Upper lobe of right lung (tissue), 1 donor: ENCODE data around the gene CDC14B. TPM values are rescaled to one million over a fixed set of nuclear protein-coding genes. Genes with fewer than 3 reads are reported as not detected.

Experiments
- ATAC-seq: fragments of 200-7000 bp; cut with Tn5 transposase; one replicate; pipeline ENCODE4 v1.9.1; 2020; ENCODE audit warnings: mild to moderate bottlenecking, moderate library complexity
- DNase-seq: peaks from one replicate; pipeline ENCODE4 v3.0.0-alpha.2; 2020
- H3K27ac ChIP-seq: fragments of 200-600 bp; one replicate; pipeline ENCODE4 v1.8.0; 2022
- H3K27me3 ChIP-seq: fragments of 200-600 bp; one replicate; pipeline ENCODE4 v1.8.0; 2022; ENCODE audit warnings: mild to moderate bottlenecking
- H3K36me3 ChIP-seq: fragments of 200-600 bp; one replicate; pipeline ENCODE4 v1.8.0; 2022
- H3K4me1 ChIP-seq: fragments of 200-600 bp; one replicate; pipeline ENCODE4 v1.8.0; 2022
- H3K4me3 ChIP-seq: fragments of 200-600 bp; one replicate; pipeline ENCODE4 v1.8.0; 2022; ENCODE audit warnings: mild to moderate bottlenecking
- H3K9me3 ChIP-seq: fragments of 200-600 bp; one replicate; pipeline ENCODE4 v1.8.0; 2022
- CTCF ChIP-seq: fragments of 200-600 bp; IDR thresholded peaks from one replicate; pipeline ENCODE4 v1.8.0; 2022; ENCODE audit warnings: antibody characterized with exemption
- intact Hi-C: fragments of 100-400 bp; cut with DNase I; formaldehyde crosslinking; loops from one replicate; pipeline ENCODE4 v1.11.0; 2022
- total RNA-seq: library from RNA; stranded (reverse); fragmentation: NEBNext Ultra II Directional; extraction: Animal tissue kit (Norgen Biotek cat#: 25700); gene quantifications from one replicate; pipeline ENCODE4 v1.2.1, GENCODE V29; 2021
- donor health status: DM: no; HTN: yes; CAD: no; lungs with severe emphysema.

CDC14B gene
- total RNA-seq, 1 donor from 2014 or later: 14.5 TPM

- H3K9me3 ChIP-seq: no peaks in the 10 kb centered on the region
- ATAC-seq (no peak), DNase-seq (no peak)
- H3K4me1 ChIP-seq: no peaks in the 10 kb centered on the region
- intact Hi-C loops: no loop called here
- no peak overlapping the region for H3K27ac ChIP-seq
- H3K4me3 ChIP-seq: no peak overlapping the region
- TF ChIP-seq CTCF: no peak
- H3K36me3 ChIP-seq: peaks cover 31% of the 10 kb centered on the region
- H3K27me3 ChIP-seq: no peaks in the 10 kb centered on the region
These were observed 143.6 kb downstream of the CDC14B start for GRCh38 chr9:96476013-96476412.

- no peak for TF ChIP-seq CTCF
- intact Hi-C loops: no loop called here
- DNase-seq: no peak
- Histone ChIP-seq H3K27me3 (no peaks in the 10 kb centered on the region), H3K4me1 (no peaks in the 10 kb centered on the region), H3K36me3 (peaks cover 46% of the 10 kb centered on the region), H3K9me3 (no peaks in the 10 kb centered on the region), H3K27ac (no peak overlapping the region), H3K4me3 (no peak overlapping the region)
- peak; percentile 86 for ATAC-seq
These were observed 151.9 kb downstream of the CDC14B start for GRCh38 chr9:96467784-96468183.

GRCh38 chr9:96464426-96464825 is 155.2 kb downstream of the CDC14B start:
- intact Hi-C loops: no loop called here
- Histone ChIP-seq H3K36me3 (peaks cover 19% of the 10 kb centered on the region), H3K27me3 (no peaks in the 10 kb centered on the region), H3K27ac (no peak overlapping the region), H3K4me3 (no peak overlapping the region), H3K9me3 (no peaks in the 10 kb centered on the region), H3K4me1 (no peaks in the 10 kb centered on the region)
- TF ChIP-seq CTCF: no peak
- ATAC-seq (no peak), DNase-seq (no peak)

GRCh38 chr9:96462541-96462940 is 157.1 kb downstream of the CDC14B start:
- Histone ChIP-seq H3K36me3 (peaks cover 12% of the 10 kb centered on the region), H3K27me3 (no peaks in the 10 kb centered on the region), H3K27ac (no peak overlapping the region), H3K4me1 (no peaks in the 10 kb centered on the region), H3K9me3 (no peaks in the 10 kb centered on the region), H3K4me3 (no peak overlapping the region)
- ATAC-seq (no peak), DNase-seq (no peak)
- intact Hi-C loops: no loop called here
- no peak for TF ChIP-seq CTCF

GRCh38 chr9:96461336-96461735 is 158.3 kb downstream of the CDC14B start:
- Histone ChIP-seq H3K4me1 (no peaks in the 10 kb centered on the region), H3K36me3 (peaks cover 12% of the 10 kb centered on the region), H3K27me3 (no peaks in the 10 kb centered on the region), H3K27ac (no peak overlapping the region), H3K9me3 (no peaks in the 10 kb centered on the region), H3K4me3 (no peak overlapping the region)
- no peak for ATAC-seq
- TF ChIP-seq CTCF: no peak
- no peak for DNase-seq
- intact Hi-C loops: no loop called here

GRCh38 chr9:96460882-96461281 is 158.8 kb downstream of the CDC14B start:
- Histone ChIP-seq H3K9me3 (no peaks in the 10 kb centered on the region), H3K27ac (no peak overlapping the region), H3K36me3 (peaks cover 7% of the 10 kb centered on the region), H3K4me3 (no peak overlapping the region), H3K4me1 (no peaks in the 10 kb centered on the region), H3K27me3 (no peaks in the 10 kb centered on the region)
- DNase-seq (no peak), ATAC-seq (no peak)
- intact Hi-C loops: no loop called here
- TF ChIP-seq CTCF: no peak
